ENCODE results near the gene CORT. TPM values are rescaled to one million over a fixed set of nuclear protein-coding genes. Genes with fewer than 3 reads are reported as not detected.

Gene CORT
- total RNA-seq, 1 experiment from 2014 or later = 0.66 TPM

DNA sequence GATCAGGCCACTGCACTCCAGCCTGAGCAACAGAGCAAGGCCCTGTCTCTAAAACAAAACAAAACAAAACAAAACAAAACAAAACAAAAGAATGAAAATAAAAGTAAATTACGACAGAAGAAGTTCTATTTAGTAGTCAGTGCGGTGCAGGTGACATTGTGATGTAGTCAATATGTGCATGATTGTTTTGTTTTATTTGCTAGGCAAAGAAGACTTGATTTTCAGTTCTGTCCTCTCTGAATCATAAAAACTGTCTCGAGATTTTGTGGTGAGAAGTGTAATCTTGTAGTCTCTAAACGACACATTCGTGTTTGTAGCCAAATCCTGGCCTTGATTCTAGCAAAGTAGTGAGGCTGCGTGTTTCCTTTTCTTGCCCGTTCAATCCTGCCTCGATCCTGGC is 48.4 kb downstream of the CORT start:
- no peaks in the 10 kb centered on the region for H3K36me3 Mint-ChIP-seq
- peak overlapping the region; percentile 73 for H3K27ac Mint-ChIP-seq
- peaks cover 15% of the 10 kb centered on the region for H3K4me1 Mint-ChIP-seq
- DNase-seq (ENCODE audit: low spot score) (no peak), ATAC-seq (no peak)
- ChIA-PET CTCF (interaction anchor here (4.8 to 6.7 kb wide), 2 partner anchors 9 to 68 kb away, joined by 39 to 48 read pairs; partner anchors contain the start of gene CENPS), POLR2A (no interaction called here)
- TF ChIP-seq TEAD4 (CRISPR knock-in tag; IDR thresholded peaks at IDR 0.05) = no peak
- TF ChIP-seq ATF3 (CRISPR knock-in tag; conservative IDR thresholded peaks at IDR 0.05) = no peak
- TF ChIP-seq, protein P1, sequence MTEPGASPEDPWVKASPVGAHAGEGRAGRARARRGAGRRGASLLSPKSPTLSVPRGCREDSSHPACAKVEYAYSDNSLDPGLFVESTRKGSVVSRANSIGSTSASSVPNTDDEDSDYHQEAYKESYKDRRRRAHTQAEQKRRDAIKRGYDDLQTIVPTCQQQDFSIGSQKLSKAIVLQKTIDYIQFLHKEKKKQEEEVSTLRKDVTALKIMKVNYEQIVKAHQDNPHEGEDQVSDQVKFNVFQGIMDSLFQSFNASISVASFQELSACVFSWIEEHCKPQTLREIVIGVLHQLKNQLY (CRISPR knock-in tag; IDR thresholded peaks at IDR 0.05) = no peak
- TF ChIP-seq TEAD1 (CRISPR knock-in tag; IDR thresholded peaks at IDR 0.05) = no peak
- TF ChIP-seq ARID4B (CRISPR knock-in tag; IDR thresholded peaks at IDR 0.05; ENCODE audit: borderline replicate concordance) = no peak
- TF ChIP-seq ESRRA (CRISPR knock-in tag; IDR thresholded peaks at IDR 0.05; ENCODE audit: borderline replicate concordance) = no peak
- TF ChIP-seq GRHL2 (CRISPR knock-in tag; IDR thresholded peaks at IDR 0.05; ENCODE audit: insufficient replicate concordance, severe bottlenecking) = no peak
- no peak for TF ChIP-seq ZSCAN18 (CRISPR knock-in tag; IDR thresholded peaks at IDR 0.05)
- no peak for TF ChIP-seq JUN (CRISPR knock-in tag; IDR thresholded peaks at IDR 0.05)
- TF ChIP-seq, protein P2, sequence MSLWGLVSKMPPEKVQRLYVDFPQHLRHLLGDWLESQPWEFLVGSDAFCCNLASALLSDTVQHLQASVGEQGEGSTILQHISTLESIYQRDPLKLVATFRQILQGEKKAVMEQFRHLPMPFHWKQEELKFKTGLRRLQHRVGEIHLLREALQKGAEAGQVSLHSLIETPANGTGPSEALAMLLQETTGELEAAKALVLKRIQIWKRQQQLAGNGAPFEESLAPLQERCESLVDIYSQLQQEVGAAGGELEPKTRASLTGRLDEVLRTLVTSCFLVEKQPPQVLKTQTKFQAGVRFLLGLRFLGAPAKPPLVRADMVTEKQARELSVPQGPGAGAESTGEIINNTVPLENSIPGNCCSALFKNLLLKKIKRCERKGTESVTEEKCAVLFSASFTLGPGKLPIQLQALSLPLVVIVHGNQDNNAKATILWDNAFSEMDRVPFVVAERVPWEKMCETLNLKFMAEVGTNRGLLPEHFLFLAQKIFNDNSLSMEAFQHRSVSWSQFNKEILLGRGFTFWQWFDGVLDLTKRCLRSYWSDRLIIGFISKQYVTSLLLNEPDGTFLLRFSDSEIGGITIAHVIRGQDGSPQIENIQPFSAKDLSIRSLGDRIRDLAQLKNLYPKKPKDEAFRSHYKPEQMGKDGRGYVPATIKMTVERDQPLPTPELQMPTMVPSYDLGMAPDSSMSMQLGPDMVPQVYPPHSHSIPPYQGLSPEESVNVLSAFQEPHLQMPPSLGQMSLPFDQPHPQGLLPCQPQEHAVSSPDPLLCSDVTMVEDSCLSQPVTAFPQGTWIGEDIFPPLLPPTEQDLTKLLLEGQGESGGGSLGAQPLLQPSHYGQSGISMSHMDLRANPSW (CRISPR knock-in tag; conservative IDR thresholded peaks at IDR 0.05; ENCODE audit: low read depth) = no peak
- TF ChIP-seq, protein P3, sequence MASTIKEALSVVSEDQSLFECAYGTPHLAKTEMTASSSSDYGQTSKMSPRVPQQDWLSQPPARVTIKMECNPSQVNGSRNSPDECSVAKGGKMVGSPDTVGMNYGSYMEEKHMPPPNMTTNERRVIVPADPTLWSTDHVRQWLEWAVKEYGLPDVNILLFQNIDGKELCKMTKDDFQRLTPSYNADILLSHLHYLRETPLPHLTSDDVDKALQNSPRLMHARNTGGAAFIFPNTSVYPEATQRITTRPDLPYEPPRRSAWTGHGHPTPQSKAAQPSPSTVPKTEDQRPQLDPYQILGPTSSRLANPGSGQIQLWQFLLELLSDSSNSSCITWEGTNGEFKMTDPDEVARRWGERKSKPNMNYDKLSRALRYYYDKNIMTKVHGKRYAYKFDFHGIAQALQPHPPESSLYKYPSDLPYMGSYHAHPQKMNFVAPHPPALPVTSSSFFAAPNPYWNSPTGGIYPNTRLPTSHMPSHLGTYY (CRISPR knock-in tag; IDR thresholded peaks at IDR 0.05) = no peak
- no peak for TF ChIP-seq MXD4 (CRISPR knock-in tag; IDR thresholded peaks at IDR 0.05; ENCODE audit: borderline replicate concordance)
- no peak for TF ChIP-seq ZNF121 (CRISPR knock-in tag; IDR thresholded peaks at IDR 0.05)
- TF ChIP-seq ZNF512 (CRISPR knock-in tag; IDR thresholded peaks at IDR 0.05; ENCODE audit: borderline replicate concordance) = no peak
- TF ChIP-seq USF2 (CRISPR knock-in tag; IDR thresholded peaks at IDR 0.05) = no peak
- TF ChIP-seq FOXP1 (CRISPR knock-in tag; IDR thresholded peaks at IDR 0.05; ENCODE audit: borderline replicate concordance) = no peak
- TF ChIP-seq ZNF219 (CRISPR knock-in tag; IDR thresholded peaks at IDR 0.05; ENCODE audit: borderline replicate concordance) = no peak
- no peak for TF ChIP-seq SMAD4 (CRISPR knock-in tag; IDR thresholded peaks at IDR 0.05)
- no peak for TF ChIP-seq ZNF263 (CRISPR knock-in tag; IDR thresholded peaks at IDR 0.05; ENCODE audit: low read depth)
- no peak for TF ChIP-seq HMGA2 (CRISPR knock-in tag; IDR thresholded peaks at IDR 0.05)
- no peaks in the 10 kb centered on the region for H3K27me3 Mint-ChIP-seq (ENCODE audit: low read depth)
- H3K4me3 Mint-ChIP-seq = no peak overlapping the region
- no peaks in the 10 kb centered on the region for H3K9me3 Mint-ChIP-seq

All from WTC11 (cell line).